Liver (tissue), 9 donors: ENCODE results near the gene CCN5. TPM values are rescaled to one million over a fixed set of nuclear protein-coding genes. Genes with fewer than 3 reads are reported as not detected.
A peak's percentile ranks its signal among the peaks of the same experiment; 100 is the strongest.

Experiments
- DNase-seq: peaks from one replicate; pipeline ENCODE4 v3.0.0-alpha.2; 2017; ENCODE audit warnings: low spot score
- H3K27ac ChIP-seq, 2 donors: one replicate each; pipeline ENCODE4 v1.7.0; 2013; ENCODE audit warnings: inconsistent platforms in 2 of 2, low read length in 2 of 2, control low read depth in 1 of 2, low read depth in 1 of 2, mild to moderate bottlenecking in 1 of 2
- H3K27me3 ChIP-seq, 4 donors: one replicate each; pipeline versions ENCODE4 v1.6.1 to v1.7.0; 2013; ENCODE audit warnings: low read length in 3 of 4, inconsistent platforms in 1 of 4, mild to moderate bottlenecking in 1 of 4, moderate library complexity in 1 of 4; ENCODE audit not compliant: control insufficient read depth in 4 of 4, insufficient read depth in 4 of 4
- H3K36me3 ChIP-seq, 4 donors: one replicate each; pipeline versions ENCODE4 v1.6.1 to v1.7.0; 2013; ENCODE audit warnings: low read length in 3 of 4, mild to moderate bottlenecking in 3 of 4, low read depth in 1 of 4, moderate library complexity in 1 of 4; ENCODE audit not compliant: control insufficient read depth in 4 of 4, insufficient read depth in 3 of 4
- H3K4me1 ChIP-seq, 4 donors: one replicate each; pipeline versions ENCODE4 v1.6.1 to v1.7.0; 2013; ENCODE audit warnings: low read length in 3 of 4, mild to moderate bottlenecking in 3 of 4, moderate library complexity in 1 of 4; ENCODE audit not compliant: control insufficient read depth in 4 of 4, insufficient read depth in 4 of 4
- H3K4me3 ChIP-seq, 3 donors: one replicate each; pipeline versions ENCODE4 v1.6.1 to v1.7.0; 2013; ENCODE audit warnings: low read length in 3 of 3, control low read depth in 1 of 3, low read depth in 1 of 3, mild to moderate bottlenecking in 1 of 3
- H3K9ac ChIP-seq, 2 donors: one replicate each; pipeline ENCODE4 v1.7.0; 2013; ENCODE audit warnings: low read length in 2 of 2, mild to moderate bottlenecking in 2 of 2, moderate library complexity in 2 of 2, control low read depth in 1 of 2, low read depth in 1 of 2
- H3K9me3 ChIP-seq, 4 donors: one replicate each; pipeline versions ENCODE4 v1.6.1 to v1.7.0; 2013; ENCODE audit warnings: low read length in 3 of 4; ENCODE audit not compliant: control insufficient read depth in 4 of 4
- EGR1 ChIP-seq, 2 donors: IDR thresholded peaks; 2 replicates each; pipeline ENCODE4 v1.6.1; 2016 to 2018; ENCODE audit warnings: antibody characterized with exemption in 2 of 2, low read depth in 2 of 2
- FOXA1 ChIP-seq: IDR thresholded peaks from 2 replicates; pipeline ENCODE4 v1.6.1; 2016; ENCODE audit warnings: antibody characterized with exemption
- FOXA2 ChIP-seq: IDR thresholded peaks from 2 replicates; pipeline ENCODE4 v1.6.1; 2016; ENCODE audit warnings: antibody characterized with exemption
- GABPA ChIP-seq, 2 donors: IDR thresholded peaks in 1 of 2; conservative IDR thresholded peaks in 1 of 2; 2 replicates each; pipeline ENCODE4 v1.6.1; 2016; ENCODE audit warnings: antibody characterized with exemption in 2 of 2, mild to moderate bottlenecking in 1 of 2, moderate library complexity in 1 of 2
- HNF4A ChIP-seq, 2 donors: conservative IDR thresholded peaks; 2 replicates each; pipeline ENCODE4 v1.6.1; 2016; ENCODE audit warnings: antibody characterized with exemption in 2 of 2, mild to moderate bottlenecking in 2 of 2
- HNF4G ChIP-seq: IDR thresholded peaks from 2 replicates; pipeline ENCODE4 v1.6.1; 2016; ENCODE audit warnings: antibody characterized with exemption
- JUND ChIP-seq, 2 donors: IDR thresholded peaks; 2 replicates each; pipeline ENCODE4 v1.6.1; 2016; ENCODE audit warnings: antibody characterized with exemption in 2 of 2
- NR2F2 ChIP-seq: IDR thresholded peaks from 2 replicates; pipeline ENCODE4 v1.6.1; 2016; ENCODE audit warnings: antibody characterized with exemption
- RAD21 ChIP-seq, 2 donors: IDR thresholded peaks; 2 replicates each; pipeline ENCODE4 v1.6.1; 2016; ENCODE audit warnings: antibody characterized with exemption in 2 of 2, mild to moderate bottlenecking in 2 of 2
- SP1 ChIP-seq: IDR thresholded peaks from 2 replicates; pipeline ENCODE4 v1.6.1; 2018; ENCODE audit warnings: antibody characterized with exemption, mild to moderate bottlenecking
- TAF1 ChIP-seq: conservative IDR thresholded peaks from 2 replicates; pipeline ENCODE4 v1.6.1; 2016; ENCODE audit warnings: antibody characterized with exemption, mild to moderate bottlenecking
- YY1 ChIP-seq: IDR thresholded peaks from 2 replicates; pipeline ENCODE4 v1.6.1; 2016; ENCODE audit warnings: antibody characterized with exemption, mild to moderate bottlenecking
- WGBS: extraction: QIAGEN DNeasy Blood & Tissue Kit; methylation state at CpG from one replicate; pipeline ENCODE4 v1.1.7; 2013; 5-methylcytosine and 5-hydroxymethylcytosine counted together
- polyA plus RNA-seq, 2 donors: library from polyadenylated mRNA; stranded (reverse) in 1 of 2; unstranded in 1 of 2; fragments of 200-250 nt in 1 of 2; fragments of >200 nt in 1 of 2; fragmentation: Nextera tagmentation in 1 of 2; extraction: Ambion mirVana in 1 of 2; gene quantifications; one replicate each; pipeline versions ENCODE4 v1.2.1 to v1.2.3, GENCODE V29; 2013 to 2015
- total RNA-seq, 2 donors: library from RNA; depleted of rRNA; stranded (reverse); fragments of >200 nt; gene quantifications; one replicate each; pipeline ENCODE4 v1.2.3, GENCODE V29; 2014
- TF ChIP-seq, protein P1 (sequence below): IDR thresholded peaks from 2 replicates; pipeline ENCODE4 v1.6.1; 2016; ENCODE audit warnings: antibody characterized with exemption
- TF ChIP-seq, protein P2 (sequence below): IDR thresholded peaks from 2 replicates; pipeline ENCODE4 v1.6.1; 2016; ENCODE audit warnings: antibody characterized with exemption, mild to moderate bottlenecking
- TF ChIP-seq, protein P3 (sequence below): fragments of 150-350 bp; IDR thresholded peaks from 2 replicates; pipeline ENCODE4 v1.5.1; 2017; ENCODE audit warnings: improper control_type of control experiment, low read depth, low read length; ENCODE audit not compliant: missing input control
- TF ChIP-seq, protein P4 (sequence below): IDR thresholded peaks from 2 replicates; pipeline ENCODE4 v1.6.1; 2016; ENCODE audit warnings: antibody characterized with exemption
- donor health status: healthy.
- donor health status: healthy.
- donor health status: healthy.
- donor health status: healthy.
- donor health status: healthy.

Gene CCN5
- total and polyA plus RNA-seq, 4 donors: 1.2 to 3.6 (median 1.9) TPM; not detected in 1

DNA sequence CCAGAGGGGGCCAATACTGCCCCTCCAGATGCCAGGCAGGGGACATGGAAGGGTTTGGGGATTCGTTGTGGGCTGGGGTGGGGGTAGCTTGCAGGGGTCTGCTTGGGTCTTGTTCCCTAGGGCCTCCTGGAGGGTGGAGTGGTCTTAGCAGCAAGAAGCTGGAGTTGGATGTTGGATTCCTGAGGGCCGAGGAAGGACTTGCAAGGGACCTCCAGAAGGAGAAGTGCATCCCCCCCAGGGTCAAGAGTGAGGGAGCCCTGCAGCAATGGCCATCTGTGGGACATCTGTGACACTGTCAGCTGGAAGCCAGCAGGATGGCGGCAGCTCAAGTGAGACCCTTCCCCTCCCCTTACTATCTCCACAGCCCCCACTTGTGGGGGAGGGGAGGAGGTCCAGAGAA lies 25.4 kb upstream of the CCN5 start:
- no peaks in the 10 kb centered on the region for H3K27me3 ChIP-seq
- H3K9me3 ChIP-seq: no peaks in the 10 kb centered on the region
- no peak overlapping the region for H3K27ac ChIP-seq
- DNase-seq: no peak
- no peak overlapping the region for H3K9ac ChIP-seq
- 62% methylated on average over 3 of the region's 3 CpGs for WGBS
- TF ChIP-seq, protein P1, sequence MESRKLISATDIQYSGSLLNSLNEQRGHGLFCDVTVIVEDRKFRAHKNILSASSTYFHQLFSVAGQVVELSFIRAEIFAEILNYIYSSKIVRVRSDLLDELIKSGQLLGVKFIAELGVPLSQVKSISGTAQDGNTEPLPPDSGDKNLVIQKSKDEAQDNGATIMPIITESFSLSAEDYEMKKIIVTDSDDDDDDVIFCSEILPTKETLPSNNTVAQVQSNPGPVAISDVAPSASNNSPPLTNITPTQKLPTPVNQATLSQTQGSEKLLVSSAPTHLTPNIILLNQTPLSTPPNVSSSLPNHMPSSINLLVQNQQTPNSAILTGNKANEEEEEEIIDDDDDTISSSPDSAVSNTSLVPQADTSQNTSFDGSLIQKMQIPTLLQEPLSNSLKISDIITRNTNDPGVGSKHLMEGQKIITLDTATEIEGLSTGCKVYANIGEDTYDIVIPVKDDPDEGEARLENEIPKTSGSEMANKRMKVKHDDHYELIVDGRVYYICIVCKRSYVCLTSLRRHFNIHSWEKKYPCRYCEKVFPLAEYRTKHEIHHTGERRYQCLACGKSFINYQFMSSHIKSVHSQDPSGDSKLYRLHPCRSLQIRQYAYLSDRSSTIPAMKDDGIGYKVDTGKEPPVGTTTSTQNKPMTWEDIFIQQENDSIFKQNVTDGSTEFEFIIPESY: no peak
- H3K4me3 ChIP-seq: no peak overlapping the region
- H3K4me1 ChIP-seq: peaks cover 1 to 8% (median 6%) of the 10 kb centered on the region in 4 donors
- H3K36me3 ChIP-seq: no peaks in the 10 kb centered on the region

DNA sequence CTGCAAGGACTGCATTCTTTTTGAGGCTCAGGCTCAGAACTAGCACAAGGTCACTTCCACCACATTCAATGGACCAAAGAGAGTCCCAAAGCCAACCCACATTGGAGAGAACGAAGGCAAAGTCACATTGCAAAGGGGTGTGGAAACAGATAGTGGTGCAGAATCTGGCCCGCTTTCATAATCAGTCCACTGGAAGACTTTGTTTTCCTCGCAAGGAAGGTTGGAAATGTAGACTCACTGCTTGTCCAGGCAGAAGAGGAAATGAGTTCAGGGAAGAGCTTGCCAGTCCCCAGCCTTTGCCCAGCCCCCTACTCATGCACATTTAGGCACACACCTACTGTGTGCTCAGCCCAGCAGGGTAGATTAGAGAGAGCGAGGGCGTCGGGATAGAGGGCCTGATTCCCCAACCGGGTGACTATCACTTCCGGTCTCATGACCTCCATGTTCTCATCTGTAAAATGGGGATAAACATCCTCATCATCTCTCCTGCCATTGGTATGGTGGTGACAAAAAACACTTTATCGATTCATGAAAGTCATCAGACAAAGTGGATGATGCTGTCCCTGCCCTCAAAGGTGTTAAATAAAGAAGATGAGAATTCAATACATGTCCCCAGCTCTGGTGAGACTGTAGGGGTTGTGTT lies 24.3 kb upstream of the CCN5 start:
- DNase-seq: no peak
- H3K9me3 ChIP-seq: no peaks in the 10 kb centered on the region
- peak overlapping the region in 1 of 2 donors; percentile 25 for H3K27ac ChIP-seq
- no peaks in the 10 kb centered on the region for H3K36me3 ChIP-seq
- H3K9ac ChIP-seq: no peak overlapping the region
- TF ChIP-seq YY1: no peak
- TF ChIP-seq FOXA1: no peak
- no peak for TF ChIP-seq HNF4A (conservative IDR thresholded peaks at IDR 0.05)
- no peak for TF ChIP-seq RAD21 (IDR thresholded peaks at IDR 0.05)
- TF ChIP-seq NR2F2: no peak
- H3K4me3 ChIP-seq: no peak overlapping the region
- H3K27me3 ChIP-seq: no peaks in the 10 kb centered on the region
- WGBS: 67% methylated on average over 9 of the region's 9 CpGs
- H3K4me1 ChIP-seq: no peaks in the 10 kb centered on the region

DNA sequence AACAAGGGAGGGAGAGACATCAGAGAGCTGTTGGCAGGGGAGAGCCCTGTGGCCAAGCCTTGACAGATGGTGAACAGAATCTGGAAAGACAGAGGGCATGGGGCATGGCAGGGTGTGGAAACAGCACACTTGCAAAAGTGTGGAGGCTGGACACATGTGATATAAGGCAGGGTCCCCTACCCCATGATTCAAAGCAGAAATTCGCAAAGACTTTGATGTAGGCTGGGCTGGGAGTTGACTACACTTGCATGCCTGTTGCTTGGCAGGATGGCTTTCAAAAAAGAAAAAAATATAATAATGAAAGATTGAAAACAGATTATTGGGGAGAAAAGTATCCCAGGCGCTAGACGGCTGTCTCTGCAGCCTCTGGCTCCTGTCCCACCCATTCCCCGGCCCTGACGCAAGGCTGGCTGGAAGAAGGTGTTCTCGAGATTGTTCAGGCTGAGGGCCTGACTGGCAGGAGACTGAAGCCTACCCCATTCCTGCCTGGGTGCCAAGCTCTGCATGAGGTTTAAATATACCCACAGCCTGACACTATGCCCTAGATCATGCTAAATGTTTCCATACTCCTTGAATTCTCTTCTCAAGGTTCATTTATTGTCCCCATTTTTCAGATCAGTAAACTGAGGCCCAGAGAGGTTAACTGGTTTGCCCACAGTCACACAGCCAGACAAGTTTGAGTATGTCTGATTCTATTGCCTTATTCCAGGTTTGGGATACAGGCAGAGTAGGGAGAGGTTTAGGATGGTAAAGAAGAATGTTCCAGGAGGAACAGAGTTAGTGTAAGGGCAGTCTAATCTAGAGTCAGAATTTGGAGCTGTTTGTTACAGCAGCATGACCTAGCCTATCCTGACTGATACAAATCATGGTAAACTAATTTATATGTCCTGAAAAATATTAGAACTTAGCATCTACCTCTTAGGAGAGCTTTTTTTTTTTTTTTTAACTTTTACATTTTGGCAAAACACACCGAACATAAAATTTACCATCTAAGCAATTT lies 23.4 kb upstream of the CCN5 start:
- no peak for DNase-seq
- Histone ChIP-seq H3K4me3 (no peak overlapping the region), H3K36me3 (no peaks in the 10 kb centered on the region), H3K27me3 (no peaks in the 10 kb centered on the region), H3K4me1 (no peaks in the 10 kb centered on the region), H3K9me3 (no peaks in the 10 kb centered on the region), H3K27ac (peak overlapping the region in 1 of 2 donors; percentile 25), H3K9ac (no peak overlapping the region)
- WGBS: 76% methylated on average over 7 of the region's 7 CpGs
- TF ChIP-seq GABPA (IDR thresholded peaks at IDR 0.05 in 1 of 2, conservative IDR thresholded peaks at IDR 0.05 in 1 of 2) (no peak), SP1 (no peak), NR2F2 (no peak), YY1 (no peak), HNF4G (no peak), TAF1 (no peak), JUND (IDR thresholded peaks at IDR 0.05) (no peak), HNF4A (conservative IDR thresholded peaks at IDR 0.05) (no peak), FOXA1 (no peak), FOXA2 (no peak), EGR1 (IDR thresholded peaks at IDR 0.05; ENCODE audit: low read depth in 2 of 2) (no peak)
- TF ChIP-seq, protein P2, sequence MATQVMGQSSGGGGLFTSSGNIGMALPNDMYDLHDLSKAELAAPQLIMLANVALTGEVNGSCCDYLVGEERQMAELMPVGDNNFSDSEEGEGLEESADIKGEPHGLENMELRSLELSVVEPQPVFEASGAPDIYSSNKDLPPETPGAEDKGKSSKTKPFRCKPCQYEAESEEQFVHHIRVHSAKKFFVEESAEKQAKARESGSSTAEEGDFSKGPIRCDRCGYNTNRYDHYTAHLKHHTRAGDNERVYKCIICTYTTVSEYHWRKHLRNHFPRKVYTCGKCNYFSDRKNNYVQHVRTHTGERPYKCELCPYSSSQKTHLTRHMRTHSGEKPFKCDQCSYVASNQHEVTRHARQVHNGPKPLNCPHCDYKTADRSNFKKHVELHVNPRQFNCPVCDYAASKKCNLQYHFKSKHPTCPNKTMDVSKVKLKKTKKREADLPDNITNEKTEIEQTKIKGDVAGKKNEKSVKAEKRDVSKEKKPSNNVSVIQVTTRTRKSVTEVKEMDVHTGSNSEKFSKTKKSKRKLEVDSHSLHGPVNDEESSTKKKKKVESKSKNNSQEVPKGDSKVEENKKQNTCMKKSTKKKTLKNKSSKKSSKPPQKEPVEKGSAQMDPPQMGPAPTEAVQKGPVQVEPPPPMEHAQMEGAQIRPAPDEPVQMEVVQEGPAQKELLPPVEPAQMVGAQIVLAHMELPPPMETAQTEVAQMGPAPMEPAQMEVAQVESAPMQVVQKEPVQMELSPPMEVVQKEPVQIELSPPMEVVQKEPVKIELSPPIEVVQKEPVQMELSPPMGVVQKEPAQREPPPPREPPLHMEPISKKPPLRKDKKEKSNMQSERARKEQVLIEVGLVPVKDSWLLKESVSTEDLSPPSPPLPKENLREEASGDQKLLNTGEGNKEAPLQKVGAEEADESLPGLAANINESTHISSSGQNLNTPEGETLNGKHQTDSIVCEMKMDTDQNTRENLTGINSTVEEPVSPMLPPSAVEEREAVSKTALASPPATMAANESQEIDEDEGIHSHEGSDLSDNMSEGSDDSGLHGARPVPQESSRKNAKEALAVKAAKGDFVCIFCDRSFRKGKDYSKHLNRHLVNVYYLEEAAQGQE: no peak
- TF ChIP-seq, protein P1: no peak
- TF ChIP-seq, protein P3, sequence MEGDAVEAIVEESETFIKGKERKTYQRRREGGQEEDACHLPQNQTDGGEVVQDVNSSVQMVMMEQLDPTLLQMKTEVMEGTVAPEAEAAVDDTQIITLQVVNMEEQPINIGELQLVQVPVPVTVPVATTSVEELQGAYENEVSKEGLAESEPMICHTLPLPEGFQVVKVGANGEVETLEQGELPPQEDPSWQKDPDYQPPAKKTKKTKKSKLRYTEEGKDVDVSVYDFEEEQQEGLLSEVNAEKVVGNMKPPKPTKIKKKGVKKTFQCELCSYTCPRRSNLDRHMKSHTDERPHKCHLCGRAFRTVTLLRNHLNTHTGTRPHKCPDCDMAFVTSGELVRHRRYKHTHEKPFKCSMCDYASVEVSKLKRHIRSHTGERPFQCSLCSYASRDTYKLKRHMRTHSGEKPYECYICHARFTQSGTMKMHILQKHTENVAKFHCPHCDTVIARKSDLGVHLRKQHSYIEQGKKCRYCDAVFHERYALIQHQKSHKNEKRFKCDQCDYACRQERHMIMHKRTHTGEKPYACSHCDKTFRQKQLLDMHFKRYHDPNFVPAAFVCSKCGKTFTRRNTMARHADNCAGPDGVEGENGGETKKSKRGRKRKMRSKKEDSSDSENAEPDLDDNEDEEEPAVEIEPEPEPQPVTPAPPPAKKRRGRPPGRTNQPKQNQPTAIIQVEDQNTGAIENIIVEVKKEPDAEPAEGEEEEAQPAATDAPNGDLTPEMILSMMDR: no peak
- TF ChIP-seq, protein P4, sequence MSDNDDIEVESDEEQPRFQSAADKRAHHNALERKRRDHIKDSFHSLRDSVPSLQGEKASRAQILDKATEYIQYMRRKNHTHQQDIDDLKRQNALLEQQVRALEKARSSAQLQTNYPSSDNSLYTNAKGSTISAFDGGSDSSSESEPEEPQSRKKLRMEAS: no peak
